GM06990 (cell line): Measurements from ENCODE around the gene SCN1B.

ENCODE experiments used
- DNase-seq: peaks from one replicate; pipeline ENCODE4 v3.0.0-alpha.2; 2011; ENCODE audit not compliant: insufficient read length; ENCODE audit errors: extremely low read depth
- H3K27me3 ChIP-seq: replicated peaks from 2 replicates; pipeline ENCODE4 v1.6.0; 2011; ENCODE audit warnings: low read length; ENCODE audit not compliant: control insufficient read depth, insufficient read depth
- H3K36me3 ChIP-seq: 2 replicates; pipeline ENCODE4 v1.5.1; 2011; ENCODE audit warnings: low read length; ENCODE audit not compliant: control insufficient read depth, insufficient read depth
- H3K4me3 ChIP-seq: replicated peaks from 2 replicates; pipeline ENCODE4 v1.5.1; 2011; ENCODE audit warnings: low read depth, mild to moderate bottlenecking, control low read depth, low read length
- CTCF ChIP-seq: IDR thresholded peaks from 2 replicates; pipeline ENCODE4 v1.5.1; 2011; ENCODE audit warnings: low read length, control low read depth, mild to moderate bottlenecking, inconsistent platforms; ENCODE audit not compliant: insufficient read depth, poor library complexity, severe bottlenecking

Gene SCN1B

GRCh38 chr19:35009424-35010415 lies 20.6 kb upstream of the SCN1B start:
- H3K36me3 ChIP-seq = peaks cover 37% of the 10 kb centered on the region
- H3K27me3 ChIP-seq = no peaks in the 10 kb centered on the region
- no peak for TF ChIP-seq CTCF
- no peak for DNase-seq
- no peak overlapping the region for H3K4me3 ChIP-seq

GRCh38 chr19:35011091-35011689 lies 19.1 kb upstream of the SCN1B start:
- H3K4me3 ChIP-seq = no peak overlapping the region
- TF ChIP-seq CTCF = no peak
- H3K27me3 ChIP-seq = no peaks in the 10 kb centered on the region
- no peak for DNase-seq
- peaks cover 43% of the 10 kb centered on the region for H3K36me3 ChIP-seq

- TF ChIP-seq CTCF = no peak
- Histone ChIP-seq H3K4me3 (no peak overlapping the region), H3K36me3 (peaks cover 40% of the 10 kb centered on the region), H3K27me3 (no peaks in the 10 kb centered on the region)
- no peak for DNase-seq
These were observed 18.3 kb upstream of the SCN1B start for GRCh38 chr19:35011737-35012682.

- peak; percentile 100 for TF ChIP-seq CTCF
- peak; percentile 74 for DNase-seq
- H3K27me3 ChIP-seq = no peaks in the 10 kb centered on the region
- H3K36me3 ChIP-seq = peaks cover 43% of the 10 kb centered on the region
- H3K4me3 ChIP-seq = no peak overlapping the region
These were observed 17.0 kb upstream of the SCN1B start for GRCh38 chr19:35013041-35013819.
